ENCODE results near the gene COQ8A.

DNA sequence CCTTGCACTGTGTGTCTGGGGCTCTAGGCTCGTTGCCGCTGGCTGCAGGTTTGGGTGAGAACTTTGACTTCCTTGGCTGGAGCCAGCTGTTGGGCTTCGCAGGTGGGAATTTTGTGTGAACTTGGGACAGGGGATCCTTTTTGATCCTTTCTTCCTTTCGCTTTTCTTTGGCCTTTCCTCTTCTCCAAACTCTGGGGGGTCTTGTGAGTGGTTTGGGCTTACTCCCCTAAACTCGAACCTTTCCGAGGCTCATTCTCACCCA, 643 bp downstream of the COQ8A start:
- TF ChIP-seq, protein P1, sequence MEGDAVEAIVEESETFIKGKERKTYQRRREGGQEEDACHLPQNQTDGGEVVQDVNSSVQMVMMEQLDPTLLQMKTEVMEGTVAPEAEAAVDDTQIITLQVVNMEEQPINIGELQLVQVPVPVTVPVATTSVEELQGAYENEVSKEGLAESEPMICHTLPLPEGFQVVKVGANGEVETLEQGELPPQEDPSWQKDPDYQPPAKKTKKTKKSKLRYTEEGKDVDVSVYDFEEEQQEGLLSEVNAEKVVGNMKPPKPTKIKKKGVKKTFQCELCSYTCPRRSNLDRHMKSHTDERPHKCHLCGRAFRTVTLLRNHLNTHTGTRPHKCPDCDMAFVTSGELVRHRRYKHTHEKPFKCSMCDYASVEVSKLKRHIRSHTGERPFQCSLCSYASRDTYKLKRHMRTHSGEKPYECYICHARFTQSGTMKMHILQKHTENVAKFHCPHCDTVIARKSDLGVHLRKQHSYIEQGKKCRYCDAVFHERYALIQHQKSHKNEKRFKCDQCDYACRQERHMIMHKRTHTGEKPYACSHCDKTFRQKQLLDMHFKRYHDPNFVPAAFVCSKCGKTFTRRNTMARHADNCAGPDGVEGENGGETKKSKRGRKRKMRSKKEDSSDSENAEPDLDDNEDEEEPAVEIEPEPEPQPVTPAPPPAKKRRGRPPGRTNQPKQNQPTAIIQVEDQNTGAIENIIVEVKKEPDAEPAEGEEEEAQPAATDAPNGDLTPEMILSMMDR (IDR thresholded peaks at IDR 0.05): no peak
- TF ChIP-seq POLR2A (IDR thresholded peaks at IDR 0.05): no peak
